G401.6 (cell line): ENCODE results near the gene EIF1.
"Not testable (repeated sequence)": the region's sequence is repeated elsewhere in the genome, so short reads cannot be mapped to it uniquely, and the experiment has no call there.

Experiments used
- FAIRE-seq: peaks from 2 replicates; lab custom pipeline; 2012; peaks lifted over from hg19 to GRCh38; lab: Jason Lieb, UNC

Gene EIF1

DNA sequence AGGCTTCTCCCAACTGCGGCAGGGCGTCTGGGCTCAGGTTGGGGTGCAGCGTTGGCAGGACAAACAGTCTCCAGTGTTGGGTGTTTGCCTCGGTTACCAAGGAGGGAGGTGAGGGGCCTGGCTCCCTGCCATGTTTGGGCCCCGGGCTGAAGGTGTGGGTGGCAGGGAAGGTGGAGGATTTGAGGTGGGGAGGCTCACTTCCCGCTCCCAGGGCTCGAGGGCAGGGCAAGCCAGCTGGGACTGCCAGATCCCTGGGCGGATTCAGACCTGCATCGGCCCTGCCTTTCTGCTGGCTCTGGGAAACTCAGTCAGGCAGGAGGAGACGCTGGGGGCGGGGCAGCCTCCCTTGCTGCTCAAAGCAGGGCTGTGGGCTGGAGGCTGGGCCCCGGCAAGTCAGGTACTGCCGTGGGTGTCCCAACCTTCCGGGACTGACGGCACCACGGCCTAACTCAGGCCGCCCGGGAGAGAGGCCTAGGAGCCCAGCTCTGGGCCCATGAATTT is 33.0 kb upstream of the EIF1 start:
- no peak for FAIRE-seq

DNA sequence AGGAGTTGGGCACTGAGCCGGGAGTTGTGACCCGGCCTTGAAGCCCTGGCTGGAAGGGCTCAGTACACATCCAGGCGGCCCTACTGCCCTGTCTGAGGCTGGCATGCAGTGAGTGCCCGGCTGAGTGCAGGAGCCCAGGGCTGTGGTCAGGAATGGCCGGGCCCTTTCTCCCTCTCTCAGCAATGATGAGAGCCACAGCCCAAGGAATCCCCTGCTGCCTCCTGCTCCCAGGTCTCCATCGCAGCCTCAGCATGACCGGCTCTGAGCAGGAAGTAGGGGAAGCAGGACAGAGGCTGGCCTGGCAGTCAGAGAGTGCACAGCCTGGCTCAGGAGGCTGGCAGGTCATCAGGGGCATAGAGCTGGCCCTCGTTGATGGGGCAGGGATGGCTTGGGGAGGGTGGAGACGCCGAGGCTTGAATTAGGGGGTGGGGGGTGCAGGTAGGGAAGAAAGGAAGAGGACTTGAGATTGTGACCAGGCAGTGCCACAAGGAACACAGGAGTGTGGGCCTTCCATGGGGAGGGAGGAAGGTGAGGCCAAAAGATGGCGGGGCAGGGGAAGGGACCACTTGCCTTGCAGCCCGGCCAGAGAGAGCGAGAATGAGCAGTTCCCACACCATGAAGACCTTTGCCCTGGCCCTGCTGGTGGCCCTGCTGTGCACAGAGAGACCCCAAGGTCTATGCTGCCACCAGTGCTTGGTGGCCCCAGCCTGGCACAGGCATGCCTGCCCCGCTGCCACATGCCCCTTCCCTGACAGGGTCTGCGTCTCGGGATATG is 32.2 kb upstream of the EIF1 start:
- no peak for FAIRE-seq

DNA sequence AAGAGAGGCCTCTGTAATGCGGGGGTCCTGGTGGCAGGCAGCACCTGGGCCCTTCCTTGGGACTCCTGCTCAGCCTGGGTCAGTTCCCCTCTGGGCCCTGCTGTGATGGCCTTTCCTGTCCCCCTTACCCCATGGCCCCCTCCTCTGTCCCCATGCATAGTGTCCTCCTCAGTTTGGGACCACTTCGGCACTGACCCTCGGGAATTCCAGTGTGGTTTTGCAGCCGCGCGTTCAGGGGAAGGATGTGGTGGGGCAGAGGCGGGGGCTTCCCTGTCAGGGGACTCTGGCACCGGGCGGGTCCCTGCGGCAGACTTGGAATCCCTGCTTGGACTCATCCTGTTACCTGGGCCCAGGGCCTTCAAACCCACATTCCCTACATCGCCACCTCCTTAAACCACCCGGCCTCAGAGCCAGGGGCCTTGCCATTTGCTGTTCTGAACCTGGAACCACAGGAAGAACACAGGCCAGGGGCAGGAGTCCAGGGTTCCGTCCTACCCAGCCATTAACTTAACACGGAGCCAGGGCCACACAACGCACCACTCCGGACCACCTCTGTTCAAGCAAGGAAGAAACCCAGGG is 31.4 kb upstream of the EIF1 start:
- no peak for FAIRE-seq

DNA sequence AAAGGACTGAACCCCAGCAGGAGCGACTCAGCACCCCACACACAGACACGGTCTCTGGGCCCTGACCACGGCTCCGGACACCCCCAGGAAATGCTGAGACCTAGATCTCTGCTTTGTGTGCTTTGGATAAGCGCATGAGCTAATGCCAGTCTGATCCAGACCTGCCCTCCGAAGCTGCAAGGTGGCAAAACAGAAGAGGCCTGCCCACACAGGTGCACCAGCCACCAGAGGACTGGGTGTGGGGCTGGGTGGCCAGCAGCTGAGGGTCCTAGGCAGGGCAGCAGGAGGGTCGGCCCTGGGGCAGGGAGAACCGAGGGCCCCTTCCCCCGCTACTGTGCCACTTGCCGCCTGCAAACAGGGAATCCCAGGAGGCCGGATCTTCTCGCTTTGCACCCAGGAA is 30.7 kb upstream of the EIF1 start:
- no peak for FAIRE-seq

DNA sequence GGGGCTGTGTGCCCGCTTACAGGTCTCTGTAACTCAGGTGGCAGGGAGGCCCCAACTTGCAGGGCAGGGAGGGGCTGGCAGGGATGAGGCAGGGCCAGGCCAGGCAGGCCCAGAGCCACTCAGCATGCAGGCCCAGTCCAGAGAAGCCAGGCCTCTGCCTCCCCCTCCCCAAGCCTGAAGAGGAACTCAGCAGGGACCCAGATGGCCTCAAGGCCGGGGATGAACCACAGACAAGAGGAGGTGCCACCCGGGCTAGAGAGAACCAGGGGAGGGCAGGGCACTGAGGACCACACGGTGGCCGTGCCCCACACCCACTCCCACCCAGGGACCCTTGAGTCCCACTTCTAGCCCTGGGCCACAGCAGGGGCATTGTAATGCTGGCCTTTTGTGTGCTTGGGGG is 29.8 kb upstream of the EIF1 start:
- no peak for FAIRE-seq

DNA sequence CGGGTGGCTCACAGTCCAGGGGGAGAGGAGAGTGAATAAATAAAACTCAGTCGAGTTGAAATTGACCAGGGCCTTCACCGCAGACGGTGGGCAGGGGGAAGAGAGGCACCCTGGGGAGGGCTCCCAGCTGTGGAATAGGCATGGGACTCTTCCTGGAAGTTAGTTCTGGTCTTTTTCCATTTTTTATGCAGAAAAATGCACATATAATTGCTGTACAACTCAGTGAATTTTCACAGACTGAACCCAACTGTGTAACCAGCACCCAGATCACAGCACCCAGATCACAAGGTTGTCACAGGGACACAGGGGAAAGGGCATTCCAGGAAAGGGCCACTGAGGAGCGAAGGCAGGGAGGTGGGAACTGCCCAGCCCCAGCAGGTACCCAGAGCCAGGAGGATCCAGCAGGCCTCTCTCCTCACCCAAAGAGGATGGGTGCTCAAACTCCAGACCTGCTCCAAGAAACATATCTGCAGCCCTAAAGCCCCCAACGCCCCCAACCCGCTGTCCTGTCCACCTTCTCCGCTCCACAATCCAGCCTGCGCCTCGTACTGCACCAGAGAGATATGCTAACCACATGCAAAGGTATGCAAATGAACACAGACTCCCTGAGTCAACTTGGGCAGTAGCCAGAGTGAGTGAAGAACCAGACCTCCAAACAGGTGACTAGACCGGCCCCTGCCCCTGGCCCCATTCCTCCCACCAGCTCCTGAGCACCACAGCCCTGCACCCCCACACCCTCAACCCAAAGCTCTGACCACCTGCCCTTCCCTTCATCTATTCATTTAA is 29.1 kb upstream of the EIF1 start:
- no peak for FAIRE-seq

GRCh38 chr17:41660221-41660711 is 28.4 kb upstream of the EIF1 start:
- no peak for FAIRE-seq

DNA sequence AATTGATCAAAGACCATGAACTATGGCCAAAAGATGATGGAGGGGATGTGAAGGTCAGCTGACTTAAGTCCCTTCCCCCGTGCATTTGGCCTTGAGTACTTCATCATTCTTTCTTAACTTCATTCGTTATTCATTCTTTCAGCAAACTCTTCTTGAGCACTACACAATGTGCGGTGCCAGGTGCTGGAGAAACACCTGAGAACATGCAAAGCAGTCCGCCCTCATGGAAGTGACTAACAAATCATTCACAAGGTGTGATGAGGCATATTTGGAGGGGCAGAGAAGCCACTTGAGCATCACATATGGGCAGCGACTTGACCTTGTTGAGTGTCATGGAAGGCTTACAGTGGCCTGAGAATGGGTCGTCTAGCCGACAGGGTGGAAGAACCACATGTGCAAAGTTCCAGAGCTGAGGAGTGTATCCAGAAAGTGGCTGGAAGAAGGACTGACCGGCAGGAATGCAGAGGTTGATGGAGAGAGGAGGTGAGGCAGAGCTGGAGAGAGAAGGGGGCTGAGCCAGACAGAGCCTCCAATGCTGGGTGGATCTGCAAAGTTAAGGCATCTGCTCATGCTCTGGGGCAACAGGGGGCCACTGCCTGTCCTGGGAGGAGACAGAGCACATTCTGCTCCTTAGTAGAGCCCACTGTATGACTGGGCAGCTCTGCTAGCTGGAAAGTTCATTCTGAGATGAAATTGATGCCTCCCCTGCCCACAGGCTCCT is 25.1 kb upstream of the EIF1 start:
- no peak for FAIRE-seq

DNA sequence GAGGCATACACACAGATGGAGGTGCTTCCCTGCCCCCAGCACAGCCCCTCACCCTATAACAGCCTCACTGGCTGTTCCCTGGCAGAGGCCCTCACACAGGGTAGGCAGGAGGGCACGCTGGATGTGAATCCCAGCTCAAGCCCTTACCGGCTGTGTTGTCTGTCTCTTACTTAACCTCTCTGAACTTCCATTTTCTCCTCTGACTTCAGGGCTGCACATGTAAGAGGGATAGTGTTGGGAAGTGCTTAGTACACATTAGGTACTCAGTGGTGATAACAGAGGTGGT is 24.6 kb upstream of the EIF1 start:
- no peak for FAIRE-seq

GRCh38 chr17:41664587-41665565 is 23.8 kb upstream of the EIF1 start:
- FAIRE-seq, result no peak

- no peak for FAIRE-seq
Observed at GRCh38 chr17:41665566-41666236, 23.0 kb upstream of the EIF1 start.

DNA sequence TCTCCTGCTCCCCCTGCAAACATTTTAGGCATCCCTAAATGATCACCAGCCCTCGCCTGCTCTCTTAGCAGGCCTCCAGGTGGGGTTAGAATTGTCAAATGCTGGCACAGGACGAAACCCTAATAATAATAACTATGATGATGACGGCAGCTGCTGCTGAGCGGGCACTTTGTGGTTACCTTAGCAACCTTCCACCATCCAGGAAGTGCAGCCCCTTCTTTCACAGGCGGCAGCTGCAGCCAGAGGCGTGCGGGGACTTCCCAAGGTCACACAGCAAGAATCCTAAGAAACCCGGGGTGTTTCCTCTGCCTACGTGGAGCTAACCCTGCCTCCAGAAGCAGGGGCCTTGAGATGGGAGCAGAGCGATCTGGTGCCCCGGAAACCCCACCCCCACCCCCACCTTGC is 22.4 kb upstream of the EIF1 start:
- FAIRE-seq, result no peak

- no peak for FAIRE-seq
Observed at GRCh38 chr17:41666708-41667279, 21.9 kb upstream of the EIF1 start.

GRCh38 chr17:41667280-41668041 is 21.2 kb upstream of the EIF1 start:
- FAIRE-seq, result no peak

DNA sequence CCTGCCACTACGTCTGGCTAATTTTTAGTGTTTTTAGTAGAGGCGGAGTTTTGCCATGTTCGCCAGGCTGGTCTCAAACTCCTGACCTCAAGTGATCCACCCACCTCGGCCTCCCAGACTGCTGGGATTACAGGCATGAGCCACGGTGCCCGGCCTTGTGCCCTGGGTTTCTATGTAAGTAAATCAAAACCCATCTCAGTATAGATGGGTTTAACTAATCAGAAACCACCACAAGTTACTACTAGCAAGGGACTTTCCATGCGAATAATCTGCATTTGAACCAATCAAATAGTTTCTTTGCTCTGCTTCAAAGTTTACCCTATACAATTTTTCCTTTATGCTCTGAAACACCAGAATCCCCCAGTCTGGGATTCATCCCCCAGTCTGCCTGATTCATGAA is 16.5 kb upstream of the EIF1 start:
- FAIRE-seq, result no peak

GRCh38 chr17:41675157-41676057 is 13.3 kb upstream of the EIF1 start:
- not testable (repeated sequence) for FAIRE-seq

DNA sequence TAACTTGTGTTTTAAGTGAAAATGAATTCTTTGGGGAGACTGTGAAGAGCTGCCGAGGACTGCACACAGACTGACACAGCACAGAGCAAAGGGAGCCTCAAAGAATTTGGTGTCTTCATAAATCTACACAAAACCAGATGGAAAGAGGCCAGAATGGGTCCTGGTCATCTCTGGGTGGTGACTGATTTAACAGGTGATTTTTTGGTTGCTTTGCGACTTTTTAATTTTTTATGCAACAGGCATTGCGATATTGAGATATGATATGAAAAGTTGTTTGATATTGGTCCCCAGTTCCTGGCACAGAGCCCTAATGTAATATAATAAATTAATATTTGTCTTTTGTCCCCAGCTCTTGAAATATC is 12.6 kb upstream of the EIF1 start:
- FAIRE-seq, result no peak

DNA sequence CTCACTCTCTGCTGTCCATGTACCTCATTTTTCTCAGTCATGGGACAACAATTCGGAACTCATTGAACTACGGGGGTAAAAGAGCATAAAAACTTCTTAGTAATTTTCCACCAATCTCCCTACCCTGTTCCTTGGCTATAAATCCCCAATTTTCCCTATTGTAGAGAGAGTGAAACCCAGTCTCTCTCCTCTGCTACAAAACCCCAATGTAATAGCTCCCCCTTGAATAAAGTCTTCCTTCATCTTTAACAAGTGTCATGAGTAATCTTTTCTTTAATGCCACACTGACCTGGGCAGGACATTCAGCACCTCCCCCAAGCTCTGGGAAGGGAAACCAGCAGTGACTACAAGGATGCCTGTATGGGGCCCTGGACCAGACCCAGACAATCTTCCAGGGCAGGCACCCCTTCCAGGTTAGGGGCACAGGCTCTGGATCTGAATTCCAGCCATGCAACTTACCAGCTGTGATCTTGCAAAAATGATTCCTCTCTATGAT is 10.2 kb upstream of the EIF1 start:
- FAIRE-seq, result no peak
